ENCODE results near the gene MYBBP1A. TPM values are rescaled to one million over a fixed set of nuclear protein-coding genes. Genes with fewer than 3 reads are reported as not detected.

Gene MYBBP1A
- total and polyA plus RNA-seq, 2 of the 13 experiments (the other 11 are each of a cell fraction or from before 2014, with no cell fraction given): 18.6 to 54.8 TPM

GRCh38 chr17:4492721-4493561, 62.2 kb downstream of the MYBBP1A start (continued):
- no peak for TF ChIP-seq ZNF577 (CRISPR knock-in tag; IDR thresholded peaks at IDR 0.05; ENCODE audit: borderline replicate concordance, low read depth)
- TF ChIP-seq MTERF4 (CRISPR knock-in tag; IDR thresholded peaks at IDR 0.05): peak; percentile 69; the same call in 1 of the 2 replicates
- TF ChIP-seq ZNF546 (CRISPR knock-in tag; conservative IDR thresholded peaks at IDR 0.05): no peak
- no peak for TF ChIP-seq NR3C1 (CRISPR knock-in tag; IDR thresholded peaks at IDR 0.05)
- no peak for TF ChIP-seq ZNF597 (CRISPR knock-in tag; IDR thresholded peaks at IDR 0.05)
- TF ChIP-seq SP4 (CRISPR knock-in tag; IDR thresholded peaks at IDR 0.05): no peak
- TF ChIP-seq ZNF703 (CRISPR knock-in tag; IDR thresholded peaks at IDR 0.05; ENCODE audit: borderline replicate concordance): no peak
- peak; percentile 84 for TF ChIP-seq RXRB (CRISPR knock-in tag; IDR thresholded peaks at IDR 0.05; ENCODE audit: borderline replicate concordance)
- peak; percentile 80; the same call in 1 of the 2 replicates for TF ChIP-seq ARNT2 (CRISPR knock-in tag; IDR thresholded peaks at IDR 0.05; ENCODE audit: low read depth)
- TF ChIP-seq JARID2 (CRISPR knock-in tag; IDR thresholded peaks at IDR 0.05; ENCODE audit: insufficient replicate concordance): peak; percentile 82
- TF ChIP-seq ARID3A (IDR thresholded peaks at IDR 0.05; ENCODE audit: low read depth, low read length): no peak
- TF ChIP-seq CHD2 (IDR thresholded peaks at IDR 0.05; ENCODE audit: low read depth, low read length): no peak
- peak; percentile 69; the same call in 1 of the 2 replicates for TF ChIP-seq ETV6 (CRISPR knock-in tag; conservative IDR thresholded peaks at IDR 0.05)
- TF ChIP-seq SMYD3 (CRISPR knock-in tag; IDR thresholded peaks at IDR 0.05): no peak
- 0 out of 2 replicates have a peak, but pooled peaks have one; percentile 50 for TF ChIP-seq ZBTB10 (CRISPR knock-in tag; IDR thresholded peaks at IDR 0.05; ENCODE audit: borderline replicate concordance)
- TF ChIP-seq CENPBD1 (CRISPR knock-in tag; IDR thresholded peaks at IDR 0.05; ENCODE audit: borderline replicate concordance, low read depth): no peak
- 0 out of 2 replicates have a peak, but pooled peaks have one; percentile 66 for TF ChIP-seq ZNF224 (CRISPR knock-in tag; IDR thresholded peaks at IDR 0.05)
- no peak for TF ChIP-seq CSRNP2 (CRISPR knock-in tag; conservative IDR thresholded peaks at IDR 0.05; ENCODE audit: low read depth)
- TF ChIP-seq CENPT (CRISPR knock-in tag; IDR thresholded peaks at IDR 0.05; ENCODE audit: low read depth): no peak
- TF ChIP-seq NFIC (IDR thresholded peaks at IDR 0.05; ENCODE audit: low read length): no peak
